Peyer's patch (tissue), 4 donors: ENCODE data around the gene ENAH.

ENCODE experiments used
- CTCF ChIP-seq, 6 experiments: fragments of 450-650 bp in 4 of 6; fragments of 200-600 bp in 2 of 6; sonication (generic) in 1 of 6; IDR thresholded peaks; one replicate each; pipeline ENCODE4 v1.5.1; 2017 to 2019; ENCODE audit warnings: antibody characterized with exemption in 6 of 6, mild to moderate bottlenecking in 3 of 6, moderate library complexity in 1 of 6
- POLR2A ChIP-seq, 2 donors: fragments of 450-650 bp; IDR thresholded peaks; one replicate each; pipeline ENCODE4 v1.5.1; 2017; ENCODE audit warnings: antibody characterized with exemption in 2 of 2, mild to moderate bottlenecking in 2 of 2, moderate library complexity in 2 of 2

- TF ChIP-seq CTCF (IDR thresholded peaks at IDR 0.05) (no peak), POLR2A (IDR thresholded peaks at IDR 0.05) (no peak)
Observed at GRCh38 chr1:225691861-225692516, 39.1 kb upstream of the ENAH start.
